ENCODE data around the gene SPAG9.

SPAG9 gene

GRCh38 chr17:50914505-50915063, 206.1 kb downstream of the SPAG9 start:
- DNase-seq: no peak

- no peak for DNase-seq
Observed at GRCh38 chr17:50913120-50913519, 207.5 kb downstream of the SPAG9 start.
